Natural killer cell (primary cell): ENCODE measurements around the gene GPALPP1. TPM values are rescaled to one million over a fixed set of nuclear protein-coding genes. Genes with fewer than 3 reads are reported as not detected.

Source experiments
- ATAC-seq, 3 donors: fragments of 150-1000 bp in 2 of 3; fragments of 200-7000 bp in 1 of 3; cut with Tn5 transposase; 1 replicate in 1 of 3; 2 replicates in 2 of 3; pipeline ENCODE4 v1.10.0; 2021; ENCODE audit warnings: mild to moderate bottlenecking in 2 of 3, moderate library complexity in 2 of 3
- DNase-seq, 2 donors: peaks; one replicate each; pipeline versions ENCODE4 v3.0.0 to v3.0.0-alpha.2; 2013 to 2021; ENCODE audit warnings: mixed read lengths in 1 of 2
- H3K27ac ChIP-seq: one replicate; pipeline ENCODE4 v1.5.1; 2013; ENCODE audit warnings: mild to moderate bottlenecking, low read length
- H3K27me3 ChIP-seq: one replicate; pipeline ENCODE4 v1.6.1; 2013; ENCODE audit warnings: low read length; ENCODE audit not compliant: control insufficient read depth, insufficient read depth
- H3K36me3 ChIP-seq: one replicate; pipeline ENCODE4 v1.6.1; 2013; ENCODE audit warnings: low read length; ENCODE audit not compliant: control insufficient read depth, insufficient read depth
- H3K4me1 ChIP-seq: one replicate; pipeline ENCODE4 v1.6.1; 2013; ENCODE audit warnings: low read length; ENCODE audit not compliant: control insufficient read depth, insufficient read depth
- H3K4me3 ChIP-seq: one replicate; pipeline ENCODE4 v1.5.1; 2013; ENCODE audit warnings: low read length
- H3K9me3 ChIP-seq: one replicate; pipeline ENCODE4 v1.6.1; 2013; ENCODE audit warnings: low read length; ENCODE audit not compliant: control insufficient read depth, insufficient read depth
- H3K27ac Mint-ChIP-seq, 2 donors: one replicate each; pipeline ENCODE4 v1.8.0; 2022; ENCODE audit warnings: mild to moderate bottlenecking in 2 of 2, mixed read lengths in 2 of 2, moderate library complexity in 1 of 2
- H3K27me3 Mint-ChIP-seq, 2 donors: one replicate each; pipeline ENCODE4 v1.8.0; 2022; ENCODE audit warnings: low read depth in 2 of 2, mixed read lengths in 2 of 2
- H3K36me3 Mint-ChIP-seq: one replicate; pipeline ENCODE4 v1.8.0; 2022; ENCODE audit warnings: mixed read lengths
- H3K4me1 Mint-ChIP-seq, 2 donors: one replicate each; pipeline ENCODE4 v1.8.0; 2022; ENCODE audit warnings: mixed read lengths in 2 of 2
- H3K4me3 Mint-ChIP-seq: one replicate; pipeline ENCODE4 v1.8.0; 2022; ENCODE audit warnings: mild to moderate bottlenecking, moderate library complexity, mixed read lengths
- H3K9me3 Mint-ChIP-seq, 2 donors: one replicate each; pipeline ENCODE4 v1.8.0; 2022; ENCODE audit warnings: mixed read lengths in 2 of 2
- WGBS: methylation state at CpG from one replicate; pipeline ENCODE4 v1.1.7; 2013; ENCODE audit warnings: missing lambda C conversion rate; ENCODE audit not compliant: insufficient coverage; 5-methylcytosine and 5-hydroxymethylcytosine counted together
- intact Hi-C: fragments of 100-400 bp; cut with micrococcal nuclease; formaldehyde crosslinking; loops from one replicate; pipeline ENCODE4 v1.14.2; 2022
- total RNA-seq, 4 donors: library from RNA; stranded (reverse); fragments of 120-200 nt in 1 of 4; gene quantifications; one replicate each; pipeline versions ENCODE4 v1.2.3 to v1.2.4, GENCODE V29; 2013 to 2022
- TF ChIP-seq, protein P1 (sequence below): fragments of 200-600 bp; IDR thresholded peaks from one replicate; pipeline ENCODE4 v1.8.0; 2022; ENCODE audit warnings: antibody characterized with exemption

GPALPP1 gene
- total RNA-seq, 3 donors from 2014 or later (not counting 1 experiment from before 2014, with no cell fraction given): 32.4 to 36.6 (median 36.0) TPM

DNA sequence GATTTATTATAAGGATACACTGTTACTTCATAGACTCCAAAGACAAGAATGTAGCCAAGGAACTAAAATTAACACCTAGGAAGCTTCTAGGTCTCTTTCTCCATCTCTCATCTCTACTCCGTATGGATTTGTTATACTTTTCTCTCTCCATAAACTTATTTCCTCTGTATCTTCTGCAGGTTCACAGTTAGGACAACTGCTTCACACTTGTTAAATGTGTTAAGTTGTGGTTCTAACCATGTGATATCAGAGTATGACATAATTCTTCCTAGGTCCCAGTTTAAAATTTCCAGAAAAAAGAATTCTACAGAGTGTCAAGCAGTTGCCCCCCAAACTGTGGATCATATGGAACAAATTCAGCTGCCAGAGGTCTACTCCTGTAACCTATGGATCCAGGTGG is 88.7 kb downstream of the GPALPP1 start:
- Histone ChIP-seq H3K9me3 (no peaks in the 10 kb centered on the region), H3K36me3 (no peaks in the 10 kb centered on the region), H3K27me3 (peaks cover 2% of the 10 kb centered on the region), H3K4me1 (peaks cover 12% of the 10 kb centered on the region), H3K4me3 (no peak overlapping the region), H3K27ac (no peak overlapping the region)
- Mint-ChIP-seq H3K4me1 (peaks cover 17 to 22% of the 10 kb centered on the region in 2 donors), H3K36me3 (no peaks in the 10 kb centered on the region), H3K4me3 (peak overlapping the region; percentile 40), H3K27me3 (peaks cover 23 to 39% of the 10 kb centered on the region in 2 donors), H3K27ac (peak overlapping the region in 1 of 2 donors; percentile 66), H3K9me3 (no peaks in the 10 kb centered on the region)
- no peak for DNase-seq
- TF ChIP-seq, protein P1, sequence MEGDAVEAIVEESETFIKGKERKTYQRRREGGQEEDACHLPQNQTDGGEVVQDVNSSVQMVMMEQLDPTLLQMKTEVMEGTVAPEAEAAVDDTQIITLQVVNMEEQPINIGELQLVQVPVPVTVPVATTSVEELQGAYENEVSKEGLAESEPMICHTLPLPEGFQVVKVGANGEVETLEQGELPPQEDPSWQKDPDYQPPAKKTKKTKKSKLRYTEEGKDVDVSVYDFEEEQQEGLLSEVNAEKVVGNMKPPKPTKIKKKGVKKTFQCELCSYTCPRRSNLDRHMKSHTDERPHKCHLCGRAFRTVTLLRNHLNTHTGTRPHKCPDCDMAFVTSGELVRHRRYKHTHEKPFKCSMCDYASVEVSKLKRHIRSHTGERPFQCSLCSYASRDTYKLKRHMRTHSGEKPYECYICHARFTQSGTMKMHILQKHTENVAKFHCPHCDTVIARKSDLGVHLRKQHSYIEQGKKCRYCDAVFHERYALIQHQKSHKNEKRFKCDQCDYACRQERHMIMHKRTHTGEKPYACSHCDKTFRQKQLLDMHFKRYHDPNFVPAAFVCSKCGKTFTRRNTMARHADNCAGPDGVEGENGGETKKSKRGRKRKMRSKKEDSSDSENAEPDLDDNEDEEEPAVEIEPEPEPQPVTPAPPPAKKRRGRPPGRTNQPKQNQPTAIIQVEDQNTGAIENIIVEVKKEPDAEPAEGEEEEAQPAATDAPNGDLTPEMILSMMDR: no peak
- peak; percentile 53 to 81 (median 81) for ATAC-seq
- no CpG with 5 or more reads among the region's 1 CpG for WGBS
- intact Hi-C loops: no loop called here

Other genes with a start within 250 kb of the GPALPP1 start
- gene NUFIP1, start 67 bp upstream of the GPALPP1 start, total RNA-seq: 1 to 10 TPM; 4.1 to 6.2 (median 4.4) TPM
- gene GTF2F2, start 131.0 kb downstream of the GPALPP1 start, total RNA-seq: 10 to 100 TPM; 13.6 to 16.4 (median 15.7) TPM
- not detected for gene KCTD4, start 211.5 kb downstream of the GPALPP1 start, total RNA-seq